Measurements from ENCODE around the gene NKTR.

NKTR gene

GRCh38 chr3:42662813-42663535 lies 62.5 kb downstream of the NKTR start:
- DNase-seq (ENCODE audit: low spot score), result peak; percentile 7

DNA sequence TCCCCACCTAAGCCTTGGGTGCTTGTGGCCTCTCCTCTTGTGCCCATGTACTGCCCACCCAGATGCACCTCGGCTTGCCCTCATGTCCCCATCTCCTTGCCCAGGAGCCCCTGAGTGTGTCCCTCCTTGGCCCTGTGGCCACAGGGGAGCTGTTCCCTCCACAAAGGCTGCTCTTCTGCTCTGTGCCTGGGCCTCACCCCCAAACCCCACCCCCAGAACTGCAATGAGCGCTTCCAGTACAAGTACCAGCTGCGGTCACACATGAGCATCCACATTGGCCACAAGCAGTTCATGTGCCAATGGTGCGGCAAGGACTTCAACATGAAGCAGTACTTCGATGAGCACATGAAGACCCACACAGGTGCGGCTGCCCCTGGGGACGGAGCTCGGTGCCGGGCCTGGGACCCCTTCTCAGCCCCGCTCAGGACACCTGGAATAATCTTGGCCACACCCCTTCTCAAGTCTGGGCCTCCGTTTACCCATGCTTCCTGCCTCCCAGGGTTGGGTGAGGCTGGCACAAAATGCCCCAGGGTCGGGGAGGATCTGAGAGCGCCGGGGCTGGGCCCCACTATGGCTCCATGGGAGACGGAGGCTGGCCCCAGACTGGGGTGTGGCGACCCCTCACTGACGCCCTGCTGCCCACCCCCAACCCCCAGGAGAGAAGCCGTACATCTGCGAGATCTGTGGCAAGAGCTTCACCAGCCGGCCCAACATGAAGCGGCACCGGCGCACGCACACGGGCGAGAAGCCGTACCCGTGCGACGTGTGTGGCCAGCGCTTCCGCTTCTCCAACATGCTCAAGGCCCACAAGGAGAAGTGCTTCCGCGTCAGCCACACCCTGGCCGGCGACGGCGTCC lies 63.3 kb downstream of the NKTR start:
- DNase-seq (ENCODE audit: low spot score), result peak; percentile 9

DNA sequence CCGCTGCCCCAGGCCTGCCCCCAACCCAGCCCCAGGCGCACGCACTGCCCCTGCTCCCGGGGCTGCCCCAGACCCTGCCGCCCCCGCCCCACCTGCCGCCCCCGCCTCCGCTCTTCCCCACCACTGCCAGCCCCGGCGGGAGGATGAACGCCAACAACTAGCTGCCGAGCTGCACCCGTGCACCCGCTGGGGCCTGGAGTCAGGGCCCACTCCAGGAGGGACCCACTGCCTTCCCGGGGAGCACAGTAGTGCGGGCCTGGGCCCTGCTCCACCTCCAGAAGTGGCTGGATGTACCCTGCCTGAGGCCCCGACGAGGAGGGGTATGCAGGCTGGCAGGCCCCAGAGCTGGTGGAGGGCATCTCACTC lies 63.9 kb downstream of the NKTR start:
- DNase-seq (ENCODE audit: low spot score), result peak; percentile 7

- DNase-seq (ENCODE audit: low spot score), result peak; percentile 8
Measured at GRCh38 chr3:42665050-42665878, 64.8 kb downstream of the NKTR start.

DNA sequence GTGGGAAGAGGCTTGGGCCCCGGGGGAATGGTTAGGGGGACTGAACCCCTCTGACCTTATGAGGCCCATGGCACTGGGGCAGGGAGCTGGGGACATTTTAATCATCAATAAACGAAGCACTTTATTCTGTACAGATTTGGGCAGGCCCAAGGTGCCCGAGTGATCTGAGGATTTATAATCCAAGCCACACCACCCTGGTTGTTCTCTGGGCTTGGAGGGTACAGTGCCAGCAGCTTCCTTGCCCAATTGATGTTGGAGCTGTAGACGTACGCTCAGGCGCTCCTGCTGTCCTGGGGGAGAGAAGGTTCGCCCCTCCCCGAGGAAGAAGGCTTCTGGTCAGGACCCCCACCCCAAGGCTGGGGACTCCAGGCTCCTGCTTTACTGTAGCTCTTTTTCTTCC lies 65.5 kb downstream of the NKTR start:
- DNase-seq (ENCODE audit: low spot score), result peak; percentile 11

DNA sequence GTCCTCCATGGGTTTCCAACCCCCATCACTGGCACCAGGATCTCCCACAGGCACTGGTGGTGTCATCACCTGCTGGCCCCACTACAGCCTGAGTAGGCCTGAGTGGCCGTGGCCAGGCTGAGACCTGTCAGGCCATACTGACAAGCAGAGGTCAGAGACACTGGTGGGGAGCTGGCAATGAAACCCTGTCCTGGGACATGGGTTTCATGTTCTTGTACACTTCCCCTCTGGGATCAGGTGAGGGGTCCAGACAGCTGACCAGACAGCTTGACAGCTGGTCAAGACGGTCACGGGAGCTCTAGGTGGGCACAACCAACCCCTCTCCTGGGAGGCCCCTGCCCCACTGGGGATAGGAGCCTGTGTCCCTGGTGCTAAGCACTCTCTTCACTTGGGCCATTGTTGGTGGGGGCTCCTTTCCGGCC lies 66.1 kb downstream of the NKTR start:
- DNase-seq (ENCODE audit: low spot score), result peak; percentile 6

DNA sequence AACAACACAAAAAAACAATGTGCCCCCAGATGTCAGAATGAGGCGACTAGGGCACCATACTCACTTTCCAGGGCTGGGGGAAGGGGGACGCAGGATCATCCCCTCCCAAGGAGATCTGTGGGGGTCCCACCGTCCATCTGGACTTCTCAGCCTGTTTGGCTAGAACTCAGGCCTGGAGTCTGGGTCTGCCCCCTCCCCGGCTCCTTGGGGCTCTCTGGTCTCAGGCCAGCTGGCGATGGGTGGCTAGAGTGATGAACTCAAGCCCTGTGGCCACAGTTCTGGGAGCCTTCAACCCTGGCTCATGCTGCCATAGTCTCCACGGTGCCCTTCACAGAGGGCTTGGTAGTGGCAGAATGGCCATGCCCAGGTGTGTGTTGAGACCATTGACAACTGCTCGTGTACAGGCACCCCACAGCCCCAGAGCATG lies 66.6 kb downstream of the NKTR start:
- peak; percentile 8 for DNase-seq (ENCODE audit: low spot score)

GRCh38 chr3:42667523-42668412 lies 67.3 kb downstream of the NKTR start:
- peak; percentile 7 for DNase-seq (ENCODE audit: low spot score)

GRCh38 chr3:42668413-42668760 lies 67.9 kb downstream of the NKTR start:
- DNase-seq (ENCODE audit: low spot score), result peak; percentile 3

DNA sequence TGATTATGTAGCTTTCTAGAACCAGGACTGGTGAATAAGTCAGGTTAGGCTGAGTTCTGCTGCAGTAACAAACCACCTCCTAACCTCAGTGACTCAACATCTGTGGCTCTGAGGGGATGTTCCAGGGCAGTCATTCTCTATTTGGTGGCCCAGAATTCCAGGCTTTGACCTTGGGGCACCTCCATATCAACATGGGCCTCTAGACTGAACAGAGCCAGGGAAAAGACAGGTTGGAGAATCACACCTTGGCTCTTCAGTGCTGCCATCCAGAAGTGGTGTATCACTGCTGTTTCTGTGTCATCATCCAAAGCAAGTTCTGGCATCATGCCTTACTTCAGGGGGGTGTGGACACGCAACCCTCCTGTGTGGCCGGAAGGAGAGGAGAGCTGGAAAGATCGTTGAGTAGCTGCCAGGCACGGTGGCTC lies 68.3 kb downstream of the NKTR start:
- peak; percentile 18 for DNase-seq (ENCODE audit: low spot score)

GRCh38 chr3:42670051-42670576 lies 69.6 kb downstream of the NKTR start:
- no peak for DNase-seq (ENCODE audit: low spot score)

- no peak for DNase-seq (ENCODE audit: low spot score)
Measured at GRCh38 chr3:42670670-42671069, 70.2 kb downstream of the NKTR start.

DNA sequence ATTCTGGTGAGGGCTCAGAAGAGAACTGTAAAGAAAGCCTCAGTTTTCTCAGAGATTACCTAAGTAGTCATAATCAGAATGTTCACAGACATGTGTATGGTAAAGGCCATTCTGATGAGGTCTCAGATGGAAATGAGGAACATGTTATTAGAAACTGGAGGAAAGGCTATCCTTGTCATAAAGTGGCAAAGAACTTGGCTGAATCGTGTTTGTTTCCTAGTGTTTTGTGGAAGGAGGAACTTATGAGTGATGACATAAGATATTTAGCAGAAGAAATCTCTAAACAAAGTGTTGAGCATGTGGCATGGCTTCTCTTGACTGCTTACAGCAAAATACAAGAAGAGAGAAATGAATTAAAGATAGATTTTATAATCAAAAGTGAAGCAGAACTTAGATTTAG lies 72.0 kb downstream of the NKTR start:
- no peak for DNase-seq (ENCODE audit: low spot score)

DNA sequence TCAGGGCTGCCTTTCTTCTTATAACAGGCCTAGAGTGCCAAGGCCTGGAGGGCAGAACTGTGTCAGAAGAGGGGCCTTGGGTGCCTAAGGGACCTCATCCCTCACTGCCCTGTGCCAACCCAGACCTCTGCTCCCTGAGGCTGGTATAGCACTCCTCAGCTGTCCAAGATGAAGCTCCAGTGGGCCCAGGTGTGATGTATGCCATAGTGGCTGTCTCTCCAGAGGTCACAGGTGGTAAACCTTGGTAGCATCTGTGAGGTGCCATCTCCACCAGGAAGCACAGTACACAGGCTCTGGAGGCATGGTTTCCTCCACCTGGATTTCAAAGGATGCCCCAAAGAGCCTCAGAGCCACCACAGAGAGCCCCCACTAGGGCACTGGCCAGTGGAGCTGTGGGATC lies 72.6 kb downstream of the NKTR start:
- DNase-seq (ENCODE audit: low spot score), result no peak

DNA sequence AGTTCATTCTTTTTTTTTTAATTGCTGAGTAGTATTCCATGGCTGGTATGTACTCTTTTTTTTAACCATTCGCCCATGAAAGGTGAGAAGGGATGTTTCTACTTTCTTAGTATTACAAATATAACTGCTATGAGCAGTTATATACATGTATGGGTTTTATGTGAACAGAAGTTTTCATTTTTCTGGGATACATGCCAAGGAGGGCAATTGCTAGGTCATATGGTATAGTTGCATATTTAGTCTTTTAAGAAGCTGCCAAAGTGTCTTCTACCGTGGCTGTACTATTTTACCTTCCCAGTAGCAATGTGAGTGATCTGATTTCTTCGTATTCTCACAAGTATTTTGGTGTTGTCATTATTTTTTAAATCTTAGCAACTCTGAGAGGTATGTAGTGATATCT lies 73.7 kb downstream of the NKTR start:
- DNase-seq (ENCODE audit: low spot score), result no peak

GRCh38 chr3:42675909-42676308 lies 75.4 kb downstream of the NKTR start:
- DNase-seq (ENCODE audit: low spot score), result no peak

- no peak for DNase-seq (ENCODE audit: low spot score)
Measured at GRCh38 chr3:42678447-42678846, 78.0 kb downstream of the NKTR start.

DNA sequence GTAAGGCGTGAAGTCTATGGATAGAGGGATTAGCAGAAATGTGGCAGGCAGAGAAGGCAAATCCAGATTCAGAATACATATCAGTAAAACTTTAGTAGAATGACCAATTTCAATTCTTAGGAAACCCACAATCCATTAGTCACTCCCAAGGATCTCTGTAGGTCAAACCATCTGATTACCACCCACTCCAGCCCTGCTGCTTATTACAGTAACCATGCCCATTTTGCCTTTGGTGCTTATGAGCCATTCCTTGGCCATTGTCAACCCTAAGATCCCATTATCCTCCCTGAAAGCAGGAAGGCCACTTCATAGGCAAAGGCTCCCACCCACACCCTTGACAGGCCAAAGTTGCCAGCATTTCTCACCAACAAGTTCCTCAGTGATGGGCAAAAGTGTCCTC lies 79.8 kb downstream of the NKTR start:
- peak; percentile 56 for DNase-seq (ENCODE audit: low spot score)

- peak; percentile 50 for DNase-seq (ENCODE audit: low spot score)
Measured at GRCh38 chr3:42680806-42681205, 80.3 kb downstream of the NKTR start.

GRCh38 chr3:42681361-42682038 lies 81.0 kb downstream of the NKTR start:
- DNase-seq (ENCODE audit: low spot score), result no peak

Measured in GM03348 (cell line).